GM21786 (cell line): ENCODE data around the gene BICD1.
"Not testable (repeated sequence)": the region's sequence is repeated elsewhere in the genome, so short reads cannot be mapped to it uniquely, and the experiment has no call there.

Experiments
- ATAC-seq: cut with Tn5 transposase; IDR thresholded peaks from one replicate; pipeline ENCODE4 v1.9.1; 2021; ENCODE audit not compliant: unreplicated experiment

The BICD1 gene

DNA sequence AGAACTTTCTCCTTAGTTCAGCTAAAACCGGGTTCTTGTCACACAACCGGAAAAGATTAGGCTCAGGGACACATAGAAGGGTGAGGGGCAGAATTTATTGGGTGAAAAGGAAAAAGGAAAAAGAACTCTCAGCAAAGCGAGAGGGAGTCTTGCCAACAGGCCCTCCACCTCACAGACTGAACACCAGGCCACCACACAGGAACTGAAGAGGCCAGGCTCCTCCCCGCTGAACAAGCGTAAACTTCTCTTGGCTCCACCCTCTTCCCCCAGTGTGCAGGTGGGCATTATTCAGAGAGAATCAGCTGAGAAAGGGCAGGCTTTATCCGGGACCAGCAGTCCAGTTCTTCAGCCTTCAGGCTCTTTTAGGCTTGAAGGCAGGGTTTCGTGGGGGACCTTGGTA lies 167.1 kb downstream of the BICD1 start:
- ATAC-seq = peak; percentile 82

DNA sequence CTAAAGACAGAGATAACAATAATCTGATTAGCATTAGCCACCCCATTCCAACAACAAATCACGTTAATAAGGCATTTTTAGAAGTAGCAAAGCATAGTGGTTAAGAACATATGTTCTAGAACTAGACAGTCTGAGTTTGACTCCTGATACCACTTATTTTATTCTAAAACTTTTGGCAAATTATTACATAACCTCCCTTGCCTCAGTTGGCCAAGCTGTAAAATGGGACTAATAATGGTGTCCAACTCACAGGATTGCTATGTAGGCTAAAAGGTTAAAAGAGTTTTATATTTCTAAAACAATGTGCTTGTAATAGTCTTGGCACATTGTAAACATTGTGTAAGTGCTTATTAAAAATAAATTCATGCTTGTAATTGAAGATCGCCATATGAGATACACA lies 168.0 kb downstream of the BICD1 start:
- no peak for ATAC-seq

DNA sequence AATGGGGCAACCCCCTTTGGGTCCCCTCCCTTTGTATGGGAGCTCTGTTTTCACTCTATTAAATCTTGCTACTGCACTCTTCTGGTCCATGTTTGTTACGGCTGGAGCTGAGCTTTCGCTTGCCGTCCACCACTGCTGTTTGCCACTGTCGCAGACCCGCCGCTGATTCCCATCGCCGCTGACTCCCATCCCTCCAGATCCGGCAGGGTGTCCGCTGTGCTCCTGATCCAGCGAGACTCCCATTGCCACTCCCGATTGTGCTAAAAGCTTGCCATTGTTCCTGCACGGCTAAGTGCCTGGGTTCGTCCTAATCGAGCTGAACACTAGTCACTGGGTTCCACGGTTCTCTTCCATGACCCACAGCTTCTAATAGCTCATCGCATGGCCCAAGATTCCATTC lies 168.9 kb downstream of the BICD1 start:
- ATAC-seq = not testable (repeated sequence)

DNA sequence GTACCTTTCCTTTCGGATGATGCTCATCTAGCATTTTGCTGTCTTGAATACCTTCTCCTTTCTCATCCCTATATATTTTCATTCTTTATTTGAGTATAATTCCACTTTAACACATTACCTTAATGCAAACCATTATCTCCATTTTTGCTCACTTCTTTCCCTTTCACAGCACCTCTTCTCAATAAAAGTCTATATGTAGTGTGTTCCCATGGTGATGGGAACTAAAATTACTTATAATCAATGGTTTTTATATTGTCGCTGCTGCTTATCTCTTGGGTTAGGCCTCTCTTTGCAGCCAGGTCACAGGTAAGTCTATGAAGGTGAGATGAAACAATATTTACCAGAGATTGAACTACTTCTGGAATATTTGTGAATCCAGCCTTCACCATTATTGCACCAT lies 171.1 kb downstream of the BICD1 start:
- no peak for ATAC-seq

DNA sequence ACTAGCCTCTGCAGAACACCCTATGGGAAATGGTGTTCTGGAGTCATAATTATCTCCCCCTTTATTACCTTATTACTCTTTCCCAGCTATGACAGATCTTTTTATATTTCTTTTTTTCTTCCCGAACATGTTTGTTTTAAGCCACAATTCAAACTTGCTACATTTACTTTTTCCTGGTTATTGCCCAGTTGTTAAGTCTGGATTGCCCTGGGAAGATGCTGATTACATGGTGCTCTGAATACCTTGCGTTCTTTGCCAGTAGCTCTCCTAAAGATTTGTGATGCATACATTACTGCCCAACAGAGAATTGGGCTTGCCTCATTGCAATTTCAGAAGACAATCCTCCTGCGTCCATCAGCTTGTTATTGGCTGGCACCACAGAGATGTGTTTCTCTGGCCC lies 174.5 kb downstream of the BICD1 start:
- no peak for ATAC-seq

DNA sequence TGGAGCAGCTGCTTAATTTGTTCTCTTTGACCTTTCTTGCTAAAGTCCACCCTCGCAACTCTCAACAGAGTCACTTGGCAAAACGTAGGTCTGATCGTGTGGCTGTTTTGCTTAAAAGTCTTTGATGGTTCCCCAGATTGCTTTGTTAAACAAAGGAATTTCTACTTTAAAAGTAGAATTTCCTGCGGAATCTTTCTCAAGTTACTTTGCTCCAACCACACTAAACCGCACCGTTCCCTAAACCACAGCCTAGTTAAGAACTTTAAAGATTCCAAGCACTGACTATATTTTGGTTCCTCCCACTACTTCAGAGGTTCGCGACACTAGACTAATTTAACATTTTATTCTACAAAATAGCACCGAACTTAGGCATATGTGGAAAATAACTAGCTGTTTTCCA lies 177.9 kb downstream of the BICD1 start:
- no peak for ATAC-seq

DNA sequence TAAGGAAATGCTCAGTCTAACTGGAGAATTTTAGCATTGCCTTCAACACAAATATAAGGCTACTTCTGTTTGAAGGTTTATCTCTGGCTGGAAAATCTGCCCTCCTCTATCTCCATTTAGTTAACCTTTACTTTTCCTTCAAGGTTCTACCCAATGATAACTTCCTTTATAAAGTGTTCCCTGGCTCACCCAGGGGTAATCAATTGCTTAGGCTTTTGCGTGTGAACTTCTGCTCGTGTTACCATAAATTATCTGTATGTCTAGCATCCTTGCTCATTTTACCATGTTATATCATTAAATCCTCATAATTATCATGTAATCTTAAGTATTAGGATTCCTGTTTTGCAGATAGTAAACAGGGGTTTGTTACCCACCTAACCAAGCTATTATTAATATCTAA lies 178.4 kb downstream of the BICD1 start:
- no peak for ATAC-seq

DNA sequence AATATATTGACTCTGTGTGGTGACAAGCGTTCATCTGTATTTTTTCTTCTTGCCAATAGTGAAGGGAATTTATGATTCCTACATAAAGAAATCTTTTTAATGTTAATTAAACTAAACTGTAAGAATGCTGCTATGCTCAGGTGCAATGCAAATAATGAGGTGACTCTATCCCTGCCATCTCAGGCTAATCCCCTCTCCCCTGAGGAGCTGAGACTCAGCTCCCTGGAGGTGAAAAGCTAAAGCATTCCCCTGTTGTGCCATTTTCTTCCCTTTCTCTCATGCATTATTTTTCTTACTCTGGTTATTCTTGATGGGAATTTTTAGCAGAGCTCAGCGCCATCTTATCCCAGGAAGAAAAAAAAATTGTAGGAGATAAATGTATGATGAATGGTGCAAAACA lies 178.8 kb downstream of the BICD1 start:
- ATAC-seq = no peak

DNA sequence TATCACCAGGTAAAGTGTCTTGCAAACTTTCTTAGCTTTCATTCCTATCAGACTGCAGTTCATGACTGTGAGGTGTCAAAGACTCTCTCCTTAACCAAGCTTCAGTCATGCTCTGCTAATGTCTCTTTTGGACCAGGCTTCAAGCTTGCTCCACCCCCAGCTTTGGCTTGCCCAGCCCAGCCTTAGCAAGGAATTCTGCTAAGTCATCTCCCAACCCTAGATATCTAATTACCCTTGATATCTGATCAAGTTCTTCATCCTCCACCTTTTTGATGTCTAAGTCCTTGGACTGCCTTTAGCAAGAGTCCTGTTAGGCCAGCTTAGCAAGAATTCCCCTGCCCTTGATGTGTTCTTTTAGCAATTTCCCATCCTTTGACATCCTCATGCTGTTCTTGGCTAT lies 183.8 kb downstream of the BICD1 start:
- ATAC-seq = no peak

DNA sequence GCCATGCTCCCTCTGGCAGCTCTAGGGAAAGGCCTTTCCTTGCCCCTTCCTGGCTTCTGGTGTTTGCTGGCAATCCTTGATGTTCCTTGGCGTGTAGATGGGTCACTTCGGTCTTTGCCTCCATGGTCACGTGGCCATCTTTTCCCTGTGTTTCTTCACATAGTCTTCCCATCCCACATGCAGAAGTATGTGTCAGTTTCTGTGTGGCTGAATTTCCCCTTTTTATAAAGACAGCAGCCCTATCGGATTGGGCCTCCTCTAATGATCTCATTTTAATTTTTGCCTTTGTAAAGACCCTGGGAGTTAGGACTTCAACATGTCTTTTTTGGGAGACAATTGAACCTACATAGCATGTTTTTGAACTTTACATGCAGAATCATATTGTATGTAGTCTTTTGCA lies 185.5 kb downstream of the BICD1 start:
- ATAC-seq = no peak

DNA sequence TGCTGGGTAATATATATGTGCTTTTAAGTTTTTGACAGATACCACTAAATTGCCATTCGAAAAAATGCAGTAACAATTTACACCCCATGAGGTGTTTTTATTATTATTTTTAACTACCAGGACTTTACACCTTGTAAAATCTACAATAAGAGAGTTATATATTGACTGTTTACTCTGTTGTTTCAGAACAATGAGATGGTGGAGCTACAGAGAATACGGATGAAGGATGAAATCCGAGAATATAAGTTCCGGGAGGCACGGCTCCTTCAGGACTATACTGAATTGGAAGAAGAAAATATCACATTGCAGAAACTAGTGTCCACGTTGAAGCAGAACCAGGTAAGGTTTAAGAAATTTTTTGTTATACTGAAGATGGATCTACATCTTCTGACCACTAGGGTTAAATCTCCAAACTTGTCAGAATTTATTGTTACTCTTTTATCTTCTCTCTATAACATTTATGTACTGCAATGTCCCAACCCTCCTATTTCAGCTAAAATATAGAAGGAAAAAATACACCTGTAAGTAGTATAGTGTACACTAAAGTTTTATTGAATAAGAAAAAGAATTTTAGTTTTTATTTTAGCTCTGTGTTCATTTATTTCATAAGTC lies 187.3 kb downstream of the BICD1 start:
- no peak for ATAC-seq

DNA sequence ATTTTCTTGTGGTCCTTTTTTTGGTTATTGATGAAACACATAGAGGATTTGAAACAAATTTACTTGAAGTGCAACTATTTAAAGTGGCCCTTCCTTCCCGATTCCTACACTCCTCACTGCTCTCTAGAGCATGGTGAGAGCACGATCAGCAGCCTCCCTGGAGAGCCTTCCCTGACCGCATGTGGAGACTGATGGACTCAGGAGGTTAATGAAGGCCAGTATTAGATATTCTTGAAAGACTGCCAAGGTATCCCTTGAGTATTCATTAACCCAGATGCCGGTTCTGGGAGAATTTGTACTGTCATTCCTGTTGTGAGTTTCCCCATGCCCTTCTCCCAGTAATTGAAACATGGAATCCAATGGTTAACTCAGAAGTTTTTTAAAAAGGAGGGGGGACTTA lies 189.9 kb downstream of the BICD1 start:
- ATAC-seq = no peak

DNA sequence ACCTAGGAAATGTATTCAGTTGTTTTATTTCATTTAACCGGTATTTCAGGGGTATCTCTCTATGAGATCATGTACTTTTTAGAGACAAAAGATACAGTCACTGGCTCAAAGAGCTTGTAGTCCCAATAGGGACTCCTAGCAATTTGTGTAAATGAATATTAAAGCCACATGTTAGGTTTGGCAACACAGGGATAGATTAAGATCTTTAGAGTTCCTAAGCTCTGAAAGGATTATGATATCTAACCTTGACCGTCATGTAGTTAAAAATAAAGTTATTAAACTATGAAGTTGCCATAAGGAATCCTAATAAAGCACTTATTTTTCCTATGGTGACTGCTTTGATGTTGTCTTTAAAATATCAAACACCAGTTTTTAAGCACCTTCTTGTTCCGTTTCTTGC lies 192.3 kb downstream of the BICD1 start:
- ATAC-seq = no peak

DNA sequence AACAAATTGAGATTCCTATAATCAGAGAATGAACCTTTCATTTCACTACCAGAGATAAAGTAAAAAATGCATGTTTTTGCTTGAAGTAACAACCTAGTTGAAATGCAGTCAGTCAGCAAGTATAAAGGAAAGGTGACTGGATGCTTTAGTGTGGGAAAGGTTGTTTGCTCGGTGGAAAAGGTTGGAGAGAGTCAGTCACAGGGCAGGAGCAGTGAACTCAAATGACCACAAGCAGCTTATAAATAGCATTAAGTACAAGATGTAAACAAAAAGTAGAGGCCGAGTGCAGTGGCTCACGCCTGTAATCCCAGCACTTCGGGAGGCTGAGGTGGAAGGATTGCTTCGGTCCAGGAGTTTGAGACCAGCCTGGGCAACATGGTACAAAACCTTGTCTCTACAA lies 194.6 kb downstream of the BICD1 start:
- no peak for ATAC-seq

DNA sequence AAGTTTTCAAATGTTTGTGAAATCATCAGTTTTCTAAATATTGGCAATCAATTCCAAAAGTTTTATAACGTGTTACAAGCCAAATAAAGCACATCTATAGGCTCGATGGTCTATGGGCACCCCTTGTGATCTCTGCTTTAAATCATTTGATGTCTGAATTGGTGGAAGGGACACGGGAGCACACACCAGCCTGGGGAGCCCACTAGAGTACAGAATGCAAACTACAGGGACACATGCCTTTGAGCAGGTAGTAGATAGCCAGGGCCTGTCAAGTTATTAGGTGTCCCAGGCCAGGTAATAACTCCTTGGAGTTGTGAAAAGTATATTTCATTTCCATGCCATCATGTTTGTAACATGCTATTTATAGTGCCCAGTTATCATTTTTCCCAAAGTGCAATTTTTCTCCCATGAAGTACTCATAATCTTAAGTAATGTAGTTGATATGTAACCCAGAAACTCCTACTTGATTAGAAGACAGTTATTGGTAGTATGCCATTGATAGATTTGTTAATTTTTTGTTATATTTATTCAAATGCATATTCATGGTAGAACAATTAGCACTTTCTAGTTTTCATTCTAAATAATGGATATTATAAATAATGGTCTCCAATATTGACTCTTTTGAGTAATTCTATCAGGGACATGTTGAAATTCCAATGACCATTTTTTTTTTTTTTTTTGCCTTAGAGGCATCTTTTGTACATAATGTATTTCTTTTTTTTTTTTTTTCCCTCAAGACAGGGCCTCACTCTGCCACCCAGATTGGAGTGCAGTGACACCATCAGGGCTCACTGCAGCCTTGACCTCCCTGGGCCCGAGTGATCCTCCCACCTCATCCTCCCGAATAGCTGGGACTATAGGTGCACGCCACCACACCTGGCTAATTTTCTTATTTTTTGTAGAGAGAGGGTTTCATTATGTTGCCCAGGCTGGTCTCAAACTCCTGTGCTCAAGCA lies 195.8 kb downstream of the BICD1 start:
- ATAC-seq = peak; percentile 95

DNA sequence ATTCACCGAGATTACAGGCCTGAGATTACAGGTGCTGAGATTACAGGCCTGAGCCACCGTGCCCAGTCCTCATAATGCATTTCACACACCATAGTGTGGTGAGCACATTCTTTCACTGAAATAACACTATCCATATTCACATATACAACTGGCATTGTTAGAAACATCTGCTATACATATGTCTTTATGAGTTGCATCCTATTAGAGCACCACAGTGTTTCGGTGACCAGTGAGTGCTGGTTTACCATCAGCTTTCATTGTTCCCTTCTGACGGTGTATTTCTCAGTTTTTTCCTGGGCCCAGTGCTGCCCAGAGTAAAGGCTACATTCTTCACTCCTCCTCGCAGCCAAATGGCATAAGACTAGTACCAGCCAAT lies 196.5 kb downstream of the BICD1 start:
- ATAC-seq = no peak

DNA sequence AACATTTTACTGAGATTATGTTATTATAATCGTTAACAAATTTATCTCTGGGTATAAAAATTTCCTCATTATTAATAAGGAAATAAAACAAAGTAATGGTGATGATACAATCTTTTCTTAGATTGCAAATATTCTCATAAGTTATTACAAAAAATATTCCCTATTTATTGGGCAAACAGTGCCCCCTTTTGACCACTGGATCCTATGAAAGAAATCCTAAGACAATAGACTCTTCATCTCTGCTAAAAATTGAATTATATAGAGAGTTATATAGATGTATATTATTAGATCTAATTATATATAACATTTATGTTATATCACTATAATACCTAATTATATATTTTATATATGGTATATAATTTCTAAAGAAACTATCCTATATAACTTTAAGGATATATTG lies 198.5 kb downstream of the BICD1 start:
- no peak for ATAC-seq

DNA sequence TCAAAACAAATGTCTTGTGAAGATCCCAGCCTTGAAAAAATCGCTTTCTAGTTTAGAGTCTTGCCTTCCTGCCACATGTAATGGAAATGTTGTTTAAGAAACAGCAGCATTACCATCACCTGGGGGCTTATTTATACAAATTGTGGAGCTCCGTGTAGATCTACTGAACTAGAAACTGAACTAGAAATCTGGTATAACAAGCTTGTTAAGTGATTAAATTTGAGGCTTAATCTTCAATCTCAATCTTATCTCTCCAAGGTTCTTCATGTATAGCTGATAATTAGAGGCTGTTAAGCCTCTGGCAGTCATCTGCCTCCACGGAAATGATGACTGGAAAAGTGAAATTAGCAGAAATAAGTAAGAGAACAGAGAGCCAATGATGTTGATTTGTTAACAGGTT lies 200.7 kb downstream of the BICD1 start:
- no peak for ATAC-seq

DNA sequence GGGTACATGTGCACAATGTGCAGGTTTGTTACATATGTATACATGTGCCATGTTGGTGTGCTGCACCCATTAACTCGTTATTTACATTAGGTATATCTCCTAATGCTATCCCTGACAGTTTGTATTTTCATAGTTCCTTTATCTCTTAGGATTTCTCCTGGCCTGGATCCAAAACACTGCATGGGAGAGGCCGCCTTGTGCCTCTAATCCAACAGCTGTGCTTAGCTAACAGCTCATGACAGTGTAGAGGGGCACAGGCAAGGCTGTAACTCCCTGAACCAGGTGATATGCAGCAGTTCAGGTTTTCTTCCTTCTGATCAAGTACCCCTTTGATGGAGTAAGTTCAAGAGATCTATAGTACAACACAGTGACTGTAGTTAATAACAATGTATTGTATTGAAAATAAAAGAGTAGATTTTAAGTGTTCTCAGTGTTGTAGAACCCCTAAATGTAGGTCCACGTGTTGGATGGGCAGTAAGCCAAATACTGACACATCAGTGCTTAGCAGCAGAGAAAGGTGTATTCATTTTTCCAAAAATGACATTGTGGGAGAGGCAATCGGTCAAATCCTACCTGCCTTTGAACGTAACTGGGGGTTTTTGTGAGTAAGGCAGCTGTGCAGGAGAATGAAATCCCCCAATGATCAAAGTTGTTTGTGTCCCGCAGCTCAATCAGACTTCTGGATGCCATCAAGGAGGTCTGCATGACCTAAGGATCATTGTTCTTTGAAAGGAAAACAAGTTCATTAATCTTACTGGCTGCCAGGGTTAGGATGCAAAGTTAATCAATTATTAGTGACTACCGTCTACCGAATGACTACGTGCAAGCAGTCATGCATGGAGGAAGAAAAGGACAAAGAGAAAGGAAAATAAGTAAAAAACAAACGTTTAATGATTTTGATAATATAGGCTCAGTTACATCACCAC lies 203.4 kb downstream of the BICD1 start:
- ATAC-seq = no peak

DNA sequence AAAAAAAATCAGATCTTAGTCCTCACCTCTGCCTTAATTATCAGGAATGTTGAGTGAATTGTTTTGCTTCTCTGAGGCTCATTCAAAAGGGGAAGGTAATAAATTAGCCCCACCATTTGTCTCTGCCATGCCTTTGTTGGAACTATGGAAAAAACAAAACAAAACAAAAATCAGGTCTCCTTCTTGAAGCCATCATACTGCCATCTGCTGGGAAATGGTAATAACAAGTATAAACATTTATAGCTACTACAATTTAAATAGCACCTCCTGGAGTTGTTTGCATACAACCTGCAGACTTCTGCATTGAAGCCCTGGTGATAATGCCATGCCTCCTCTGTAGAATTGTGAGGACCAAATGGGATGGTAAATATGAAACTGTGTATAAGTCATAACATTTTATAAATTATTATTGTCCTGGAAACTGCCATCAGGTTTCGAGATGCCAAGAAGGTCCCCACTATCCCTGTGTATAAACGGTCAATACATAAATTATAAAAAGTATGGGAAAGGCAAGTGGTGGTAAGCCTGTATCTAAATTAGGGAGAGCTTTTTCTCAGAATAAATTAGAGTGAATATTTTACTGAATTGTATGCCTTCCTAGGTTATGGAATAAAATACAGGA lies 205.5 kb downstream of the BICD1 start:
- no peak for ATAC-seq

DNA sequence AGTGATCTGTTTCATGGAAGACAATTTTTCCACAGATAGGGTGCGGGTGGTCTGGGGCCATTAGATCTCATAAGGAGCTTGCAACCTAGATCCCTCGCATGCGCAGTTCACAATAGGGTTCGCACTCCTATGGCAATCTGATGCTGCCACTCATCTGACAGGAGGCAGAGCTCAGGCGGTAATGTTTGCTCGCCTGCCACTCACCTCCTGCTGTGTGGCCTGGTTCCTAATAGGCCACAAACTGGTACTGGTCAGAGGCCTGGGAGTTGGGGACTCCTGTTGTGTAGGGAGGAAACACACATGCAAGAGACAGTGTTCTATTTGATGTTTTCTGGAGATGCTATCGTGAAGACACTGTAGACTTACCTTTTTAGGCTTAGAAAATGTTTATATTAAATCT lies 215.7 kb downstream of the BICD1 start:
- ATAC-seq = no peak
